Lung (tissue), 12 donors: Measurements from ENCODE around the gene DCAF10. TPM values are rescaled to one million over a fixed set of nuclear protein-coding genes. Genes with fewer than 3 reads are reported as not detected.
A peak's percentile ranks its signal among the peaks of the same experiment; 100 is the strongest.

ENCODE experiments used
- ATAC-seq: fragments of 200-7000 bp; cut with Tn5 transposase; one replicate; pipeline ENCODE4 v1.9.1; 2020; ENCODE audit warnings: moderate number of reproducible peaks; ENCODE audit not compliant: insufficient read depth, low FRiP score
- DNase-seq, 3 donors: peaks; one replicate each; pipeline ENCODE4 v3.0.0-alpha.2; 2013 to 2017
- H3K27ac ChIP-seq, 2 donors: one replicate each; pipeline ENCODE4 v1.5.1; 2013; ENCODE audit warnings: mild to moderate bottlenecking in 2 of 2, moderate library complexity in 2 of 2, control low read depth in 1 of 2, inconsistent platforms in 1 of 2, low read depth in 1 of 2, low read length in 1 of 2
- H3K27me3 ChIP-seq, 3 donors: one replicate each; pipeline ENCODE4 v1.5.1; 2013; ENCODE audit warnings: low read length in 2 of 3; ENCODE audit not compliant: control insufficient read depth in 3 of 3, insufficient read depth in 3 of 3
- H3K36me3 ChIP-seq, 4 donors: one replicate each; pipeline ENCODE4 v1.5.1; 2013; ENCODE audit warnings: low read length in 4 of 4, mild to moderate bottlenecking in 1 of 4, moderate library complexity in 1 of 4; ENCODE audit not compliant: control insufficient read depth in 4 of 4, insufficient read depth in 4 of 4
- H3K4me1 ChIP-seq, 5 donors: one replicate each; pipeline ENCODE4 v1.5.1; 2013; ENCODE audit warnings: low read length in 5 of 5, mild to moderate bottlenecking in 2 of 5, moderate library complexity in 1 of 5; ENCODE audit not compliant: control insufficient read depth in 5 of 5, insufficient read depth in 5 of 5
- H3K4me3 ChIP-seq: one replicate; pipeline ENCODE4 v1.5.1; 2013; ENCODE audit warnings: mild to moderate bottlenecking, control low read depth, moderate library complexity
- H3K9ac ChIP-seq, 2 donors: one replicate each; pipeline ENCODE4 v1.5.1; 2013; ENCODE audit warnings: low read length in 2 of 2, control low read depth in 1 of 2; ENCODE audit not compliant: insufficient read depth in 1 of 2
- H3K9me3 ChIP-seq, 4 donors: one replicate each; pipeline ENCODE4 v1.5.1; 2013; ENCODE audit warnings: low read length in 3 of 4, mild to moderate bottlenecking in 1 of 4, moderate library complexity in 1 of 4; ENCODE audit not compliant: control insufficient read depth in 4 of 4, insufficient read depth in 3 of 4
- CTCF ChIP-seq: IDR thresholded peaks from 2 replicates; pipeline ENCODE4 v1.5.1; 2012; ENCODE audit warnings: mild to moderate bottlenecking; ENCODE audit errors: control extremely low read depth, extremely low read depth
- WGBS, 2 donors: extraction: QIAGEN DNeasy Blood & Tissue Kit; methylation state at CpG; one replicate each; pipeline ENCODE4 v1.1.7; 2013; 5-methylcytosine and 5-hydroxymethylcytosine counted together
- polyA plus RNA-seq, 2 donors: library from polyadenylated mRNA; stranded (reverse); fragments of 200-250 nt; gene quantifications; one replicate each; pipeline ENCODE4 v1.2.1, GENCODE V29; 2013
- total RNA-seq, 2 donors: library from RNA; depleted of rRNA in 1 of 2; stranded (reverse); fragments of >200 nt in 1 of 2; gene quantifications; one replicate each; pipeline ENCODE4 v1.2.1, GENCODE V29; 2014 to 2021
- donor health status: control.
- donor health status: control.
- donor health status: Bipolar disorder and iron deficiency.
- donor health status: healthy.
- donor health status: DM: yes; HTN: yes; CAD: no.

Gene DCAF10
- total and polyA plus RNA-seq, 4 donors: 5.8 to 35.5 (median 13.8) TPM

GRCh38 chr9:37914701-37915358 lies 114.2 kb downstream of the DCAF10 start:
- Histone ChIP-seq H3K27ac (no peak overlapping the region), H3K9ac (no peak overlapping the region), H3K27me3 (no peaks in the 10 kb centered on the region), H3K36me3 (peaks cover 0 to 2% (median 0%) of the 10 kb centered on the region in 4 donors), H3K4me3 (no peak overlapping the region), H3K4me1 (peaks cover 0 to 57% (median 39%) of the 10 kb centered on the region in 5 donors), H3K9me3 (no peaks in the 10 kb centered on the region)
- TF ChIP-seq CTCF: no peak
- no peak for DNase-seq
- ATAC-seq: no peak
- whole genome bisulfite sequencing, 2 donors: 84 to 90% methylated on average over 11 of the region's 11 CpGs

- DNase-seq: no peak
- no peak for TF ChIP-seq CTCF
- peak overlapping the region in 1 of 2 donors; percentile 54 for H3K27ac ChIP-seq
Observed at GRCh38 chr9:37915911-37916470, 115.4 kb downstream of the DCAF10 start.

GRCh38 chr9:37916471-37917312 lies 116.1 kb downstream of the DCAF10 start:
- Histone ChIP-seq H3K27me3 (no peaks in the 10 kb centered on the region), H3K9ac (peak overlapping the region in 1 of 2 donors; percentile 56), H3K9me3 (no peaks in the 10 kb centered on the region), H3K27ac (peak overlapping the region; percentile 55 to 67), H3K4me1 (peaks cover 0 to 73% (median 47%) of the 10 kb centered on the region in 5 donors), H3K36me3 (peaks cover 0 to 2% (median 0%) of the 10 kb centered on the region in 4 donors), H3K4me3 (no peak overlapping the region)
- ATAC-seq (no peak), DNase-seq (peak; percentile 80 to 98 (median 98))
- WGBS, 2 donors: 57 to 72% methylated on average over 18 of the region's 18 CpGs
- TF ChIP-seq CTCF: no peak

More at GRCh38 chr9:37915911-37916470, 115.4 kb downstream of the DCAF10 start:
- H3K36me3 ChIP-seq: peaks cover 0 to 2% (median 0%) of the 10 kb centered on the region in 4 donors
- ATAC-seq: no peak
- H3K27me3 ChIP-seq: no peaks in the 10 kb centered on the region
- peak overlapping the region in 1 of 2 donors; percentile 28 for H3K9ac ChIP-seq
- H3K4me3 ChIP-seq: no peak overlapping the region
- WGBS, 2 donors: 82 to 90% methylated on average over 14 of the region's 14 CpGs
- peaks cover 0 to 66% (median 44%) of the 10 kb centered on the region in 5 donors for H3K4me1 ChIP-seq
- H3K9me3 ChIP-seq: no peaks in the 10 kb centered on the region

Other genes starting within 250 kb of the DCAF10 start
- gene FBXO10, start 224.4 kb upstream of the DCAF10 start, total RNA-seq: 1 to 10 TPM; 3.9 to 6.3 TPM
- gene FBXO10, start 224.4 kb upstream of the DCAF10 start, polyA plus RNA-seq: 1 to 10 TPM; 2.6 to 4.0 TPM
- 10 to 100 TPM; 66.7 to 76.5 TPM for gene TOMM5, start 208.2 kb upstream of the DCAF10 start, total RNA-seq
- 100 to 1,000 TPM; 103 to 132 TPM for gene TOMM5, start 208.2 kb upstream of the DCAF10 start, polyA plus RNA-seq
- gene FRMPD1, start 149.8 kb upstream of the DCAF10 start, total RNA-seq: under 1 TPM; 0.06 to 0.25 TPM
- under 1 TPM in 1 of 2 donors, not detected in 1; 0.06 TPM for gene FRMPD1, start 149.8 kb upstream of the DCAF10 start, polyA plus RNA-seq
- gene TRMT10B, start 47.0 kb upstream of the DCAF10 start, total RNA-seq: 1 to 10 TPM; 6.1 to 7.6 TPM
- gene TRMT10B, start 47.0 kb upstream of the DCAF10 start, polyA plus RNA-seq: 1 to 10 TPM; 5.0 to 5.2 TPM
- gene EXOSC3, start 15.7 kb upstream of the DCAF10 start, total RNA-seq: 10 to 100 TPM; 35.3 to 60.8 TPM
- gene EXOSC3, start 15.7 kb upstream of the DCAF10 start, polyA plus RNA-seq: 10 to 100 TPM; 23.3 to 38.8 TPM
- 10 to 100 TPM; 25.2 to 30.1 TPM for gene SLC25A51, start 103.3 kb downstream of the DCAF10 start, total RNA-seq
- gene SLC25A51, start 103.3 kb downstream of the DCAF10 start, polyA plus RNA-seq: 1 to 10 TPM; 6.2 to 9.3 TPM